ENCODE data around the gene KLK3. TPM values are rescaled to one million over a fixed set of nuclear protein-coding genes. Genes with fewer than 3 reads are reported as not detected.
A peak's percentile ranks its signal among the peaks of the same experiment; 100 is the strongest.

KLK3 gene
- total RNA-seq, 2 experiments from 2014 or later: not detected

GRCh38 chr19:50833117-50833801, 21.5 kb upstream of the KLK3 start, which contains the start of gene KLK15:
Gene KLK15 (minus strand): TSS chr19:50833574. CDS start chr19:50831492, 2,082 bp downstream.
- H3K36me3 ChIP-seq (ENCODE audit: insufficient read depth, low read length): no peaks in the 10 kb centered on the region
- DNase-seq (no peak), ATAC-seq (ENCODE audit: poor library complexity) (no peak)
- Mint-ChIP-seq H3K27me3 (peaks cover 73% of the 10 kb centered on the region), H3K4me1 (ENCODE audit: low read depth) (peaks cover 12% of the 10 kb centered on the region), H3K9me3 (no peaks in the 10 kb centered on the region), H3K27ac (no peak within 1 kb of the TSS), H3K4me3 (no peak within 1 kb of the TSS), H3K36me3 (ENCODE audit: low read depth) (no peaks in the 10 kb centered on the region)
- peaks cover 16% of the 10 kb centered on the region for H3K4me1 ChIP-seq (ENCODE audit: insufficient read depth, low read length)
- POLR2A ChIA-PET: no interaction called here
- no peak for TF ChIP-seq CTCF (IDR thresholded peaks at IDR 0.05)
- H3K4me3 ChIP-seq (ENCODE audit: low read length): no peak within 1 kb of the TSS
- intact Hi-C loops (cut with DNase I, micrococcal nuclease): no loop called here
- H3K27ac ChIP-seq (ENCODE audit: low read depth in 1 of 2, low read length in 2 of 2): no peak within 1 kb of the TSS
- H3K9me3 ChIP-seq (ENCODE audit: control insufficient read depth in 1 of 2, insufficient read depth in 1 of 2, low read length in 2 of 2): peaks cover 0 to 4% of the 10 kb centered on the region in 2 experiments
- CTCF ChIA-PET: no interaction called here
- H3K27me3 ChIP-seq (ENCODE audit: control insufficient read depth in 1 of 2, insufficient read depth in 2 of 2, low read length in 2 of 2): peaks cover 26 to 32% of the 10 kb centered on the region in 2 experiments

- Mint-ChIP-seq H3K4me1 (ENCODE audit: low read depth) (peaks cover 12% of the 10 kb centered on the region), H3K9me3 (no peaks in the 10 kb centered on the region), H3K4me3 (no peak overlapping the region), H3K27ac (no peak overlapping the region), H3K36me3 (ENCODE audit: low read depth) (no peaks in the 10 kb centered on the region), H3K27me3 (peaks cover 75% of the 10 kb centered on the region)
- Histone ChIP-seq H3K36me3 (ENCODE audit: insufficient read depth, low read length) (no peaks in the 10 kb centered on the region), H3K27me3 (ENCODE audit: control insufficient read depth in 1 of 2, insufficient read depth in 2 of 2, low read length in 2 of 2) (peaks cover 26 to 31% of the 10 kb centered on the region in 2 experiments), H3K4me1 (ENCODE audit: insufficient read depth, low read length) (peaks cover 16% of the 10 kb centered on the region), H3K9me3 (ENCODE audit: control insufficient read depth in 1 of 2, insufficient read depth in 1 of 2, low read length in 2 of 2) (peaks cover 0 to 4% of the 10 kb centered on the region in 2 experiments), H3K27ac (ENCODE audit: low read depth in 1 of 2, low read length in 2 of 2) (no peak overlapping the region), H3K4me3 (ENCODE audit: low read length) (no peak overlapping the region)
- DNase-seq (no peak), ATAC-seq (ENCODE audit: poor library complexity) (no peak)
- TF ChIP-seq CTCF (IDR thresholded peaks at IDR 0.05): no peak
- ChIA-PET POLR2A (no interaction called here), CTCF (no interaction called here)
- intact Hi-C loops (cut with DNase I, micrococcal nuclease): no loop called here
These were observed 20.9 kb upstream of the KLK3 start for GRCh38 chr19:50833802-50834167.

GRCh38 chr19:50835103-50835784, 19.5 kb upstream of the KLK3 start:
- Mint-ChIP-seq H3K36me3 (ENCODE audit: low read depth) (no peaks in the 10 kb centered on the region), H3K4me1 (ENCODE audit: low read depth) (peaks cover 12% of the 10 kb centered on the region), H3K9me3 (no peaks in the 10 kb centered on the region), H3K27me3 (peaks cover 65% of the 10 kb centered on the region), H3K27ac (no peak overlapping the region), H3K4me3 (peak overlapping the region; percentile 76)
- no peak for TF ChIP-seq CTCF (IDR thresholded peaks at IDR 0.05)
- peak overlapping the region; percentile 64 for H3K4me3 ChIP-seq (ENCODE audit: low read length)
- CTCF ChIA-PET: no interaction called here
- DNase-seq: no peak
- intact Hi-C loops (cut with DNase I, micrococcal nuclease): no loop called here
- H3K36me3 ChIP-seq (ENCODE audit: insufficient read depth, low read length): no peaks in the 10 kb centered on the region
- H3K27ac ChIP-seq (ENCODE audit: low read depth in 1 of 2, low read length in 2 of 2): no peak overlapping the region
- H3K27me3 ChIP-seq (ENCODE audit: control insufficient read depth in 1 of 2, insufficient read depth in 2 of 2, low read length in 2 of 2): peaks cover 26 to 31% of the 10 kb centered on the region in 2 experiments
- POLR2A ChIA-PET: no interaction called here
- no peak for ATAC-seq (ENCODE audit: poor library complexity)
- peaks cover 16% of the 10 kb centered on the region for H3K4me1 ChIP-seq (ENCODE audit: insufficient read depth, low read length)
- peaks cover 0 to 9% of the 10 kb centered on the region in 2 experiments for H3K9me3 ChIP-seq (ENCODE audit: control insufficient read depth in 1 of 2, insufficient read depth in 1 of 2, low read length in 2 of 2)

All from CD4-positive, alpha-beta T cell (primary cell).